Adrenal gland (tissue), 12 donors: ENCODE results near the gene ADAM15. TPM values are rescaled to one million over a fixed set of nuclear protein-coding genes. Genes with fewer than 3 reads are reported as not detected.
A peak's percentile ranks its signal among the peaks of the same experiment; 100 is the strongest.

Source experiments
- DNase-seq, 7 donors: peaks; one replicate each; pipeline ENCODE4 v3.0.0-alpha.2; 2019 to 2020
- H3K27ac ChIP-seq, 5 donors: fragments of 200-600 bp; sonication (generic) in 4 of 5; 1 replicate in 3 of 5; 2 replicates in 2 of 5; pipeline versions ENCODE4 v1.5.1 to v1.8.0; 2016 to 2020; ENCODE audit warnings: mild to moderate bottlenecking in 1 of 5
- H3K27me3 ChIP-seq: fragments of 200-600 bp; 2 replicates; pipeline ENCODE4 v1.8.0; 2021
- H3K36me3 ChIP-seq, 2 donors: fragments of 200-600 bp; replicated peaks in 1 of 2; 1 replicate in 1 of 2; 2 replicates in 1 of 2; pipeline versions ENCODE4 v1.5.1 to v1.8.0; 2018 to 2022
- H3K4me1 ChIP-seq, 2 donors: fragments of 200-600 bp; replicated peaks in 1 of 2; 1 replicate in 1 of 2; 2 replicates in 1 of 2; pipeline versions ENCODE4 v1.5.1 to v1.8.0; 2018 to 2021
- H3K4me3 ChIP-seq, 4 donors: fragments of 200-600 bp; sonication (generic) in 3 of 4; one replicate each; pipeline ENCODE4 v1.5.1; 2016 to 2018
- H3K9me3 ChIP-seq, 3 donors: fragments of 200-600 bp; sonication (generic) in 1 of 3; replicated peaks in 1 of 3; 1 replicate in 2 of 3; 2 replicates in 1 of 3; pipeline versions ENCODE4 v1.5.1 to v1.8.0; 2016 to 2021
- POLR2A ChIP-seq, 2 donors: fragments of 450-650 bp; IDR thresholded peaks; one replicate each; pipeline ENCODE4 v1.6.1; 2017; ENCODE audit warnings: antibody characterized with exemption in 2 of 2, mild to moderate bottlenecking in 2 of 2, moderate library complexity in 1 of 2
- WGBS, 4 donors: extraction: QIAGEN DNeasy Blood & Tissue Kit in 2 of 4; methylation state at CpG; one replicate each; pipeline versions ENCODE4 v1.1.5 to v1.1.7; 2013 to 2017; 5-methylcytosine and 5-hydroxymethylcytosine counted together
- intact Hi-C, 2 donors: fragments of 100-400 bp; cut with DNase I; formaldehyde crosslinking; loops; one replicate each; pipeline versions ENCODE4 v1.14.1 to v1.15.0; 2022 to 2023
- polyA plus RNA-seq, 3 donors: library from polyadenylated mRNA; stranded (reverse); fragments of 200-250 nt in 2 of 3; fragments of 350-450 nt in 1 of 3; fragmentation: Illumina TruSeq in 1 of 3; extraction: RNeasy Lipid Tissue Mini Kit (QIAGEN cat#74804) in 1 of 3; gene quantifications; one replicate each; pipeline ENCODE4 v1.2.3, GENCODE V29; 2013 to 2014
- total RNA-seq, 9 donors: library from RNA; depleted of rRNA in 4 of 9; stranded (reverse); fragments of >200 nt in 4 of 9; fragments of 120-200 nt in 1 of 9; fragmentation: NEBNext Ultra II Directional in 1 of 9; extraction: Animal tissue kit (Norgen Biotek cat#: 25700) in 1 of 9; gene quantifications; one replicate each; pipeline versions ENCODE4 v1.1.0 to v1.2.4, GENCODE V29; 2013 to 2023
- TF ChIP-seq, protein P1 (sequence below), 6 experiments: fragments of 450-650 bp in 4 of 6; fragments of 200-600 bp in 2 of 6; sonication (generic) in 1 of 6; IDR thresholded peaks; 1 replicate in 5 of 6; 2 replicates in 1 of 6; pipeline versions ENCODE4 v1.5.1 to v1.8.0; 2016 to 2021; ENCODE audit warnings: antibody characterized with exemption in 6 of 6, mild to moderate bottlenecking in 2 of 6, moderate library complexity in 1 of 6
- donor health status: healthy with polysubstance abuse.
- donor health status: Bipolar disorder and iron deficiency.
- donor health status: DM: yes; HTN: yes; CAD: no.
- donor health status: DM: no; HTN: no; CAD: no.
- donor health status: DM: no; HTN: no; CAD: no.
- donor health status: DM: yes; HTN: yes; CAD: no.

Gene ADAM15
- total and polyA plus RNA-seq, 12 donors: 11.6 to 269 (median 59.3) TPM

DNA sequence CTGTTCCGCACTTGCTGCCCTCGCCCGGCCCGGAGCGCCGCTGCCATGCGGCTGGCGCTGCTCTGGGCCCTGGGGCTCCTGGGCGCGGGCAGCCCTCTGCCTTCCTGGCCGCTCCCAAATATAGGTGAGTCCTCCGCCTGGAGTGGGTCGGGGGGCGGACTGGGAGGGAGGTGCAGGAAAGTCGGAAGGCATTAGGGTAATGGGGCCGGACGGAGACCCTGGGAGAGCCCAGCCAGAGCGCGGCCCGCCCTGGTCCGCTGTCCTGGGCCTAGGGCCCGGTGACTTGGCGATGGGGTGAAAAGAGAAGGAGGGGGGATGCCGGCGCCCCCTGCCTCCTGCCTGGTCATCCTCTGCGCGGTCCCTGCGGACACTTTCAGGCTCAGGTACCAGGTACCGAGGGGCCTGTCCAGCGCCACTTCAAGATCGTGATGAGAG lies 243 bp downstream of the ADAM15 start:
- intact Hi-C loops: no loop called here
- Histone ChIP-seq H3K4me1 (peaks cover 12 to 26% of the 10 kb centered on the region in 2 donors), H3K4me3 (peak overlapping the region in 3 of 4 donors; percentile 11 to 82 (median 42)), H3K9me3 (no peaks in the 10 kb centered on the region), H3K27me3 (no peaks in the 10 kb centered on the region), H3K36me3 (peaks cover 0 to 22% of the 10 kb centered on the region in 2 donors), H3K27ac (peak overlapping the region in 4 of 5 donors; percentile 38 to 99 (median 90))
- WGBS, 4 donors: 4 to 6% (median 5%) methylated on average over 14 to 31 of the region's 31 CpGs
- no peak for DNase-seq
- no peak for TF ChIP-seq POLR2A (IDR thresholded peaks at IDR 0.05)
- TF ChIP-seq, protein P1, sequence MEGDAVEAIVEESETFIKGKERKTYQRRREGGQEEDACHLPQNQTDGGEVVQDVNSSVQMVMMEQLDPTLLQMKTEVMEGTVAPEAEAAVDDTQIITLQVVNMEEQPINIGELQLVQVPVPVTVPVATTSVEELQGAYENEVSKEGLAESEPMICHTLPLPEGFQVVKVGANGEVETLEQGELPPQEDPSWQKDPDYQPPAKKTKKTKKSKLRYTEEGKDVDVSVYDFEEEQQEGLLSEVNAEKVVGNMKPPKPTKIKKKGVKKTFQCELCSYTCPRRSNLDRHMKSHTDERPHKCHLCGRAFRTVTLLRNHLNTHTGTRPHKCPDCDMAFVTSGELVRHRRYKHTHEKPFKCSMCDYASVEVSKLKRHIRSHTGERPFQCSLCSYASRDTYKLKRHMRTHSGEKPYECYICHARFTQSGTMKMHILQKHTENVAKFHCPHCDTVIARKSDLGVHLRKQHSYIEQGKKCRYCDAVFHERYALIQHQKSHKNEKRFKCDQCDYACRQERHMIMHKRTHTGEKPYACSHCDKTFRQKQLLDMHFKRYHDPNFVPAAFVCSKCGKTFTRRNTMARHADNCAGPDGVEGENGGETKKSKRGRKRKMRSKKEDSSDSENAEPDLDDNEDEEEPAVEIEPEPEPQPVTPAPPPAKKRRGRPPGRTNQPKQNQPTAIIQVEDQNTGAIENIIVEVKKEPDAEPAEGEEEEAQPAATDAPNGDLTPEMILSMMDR (IDR thresholded peaks at IDR 0.05): no peak

DNA sequence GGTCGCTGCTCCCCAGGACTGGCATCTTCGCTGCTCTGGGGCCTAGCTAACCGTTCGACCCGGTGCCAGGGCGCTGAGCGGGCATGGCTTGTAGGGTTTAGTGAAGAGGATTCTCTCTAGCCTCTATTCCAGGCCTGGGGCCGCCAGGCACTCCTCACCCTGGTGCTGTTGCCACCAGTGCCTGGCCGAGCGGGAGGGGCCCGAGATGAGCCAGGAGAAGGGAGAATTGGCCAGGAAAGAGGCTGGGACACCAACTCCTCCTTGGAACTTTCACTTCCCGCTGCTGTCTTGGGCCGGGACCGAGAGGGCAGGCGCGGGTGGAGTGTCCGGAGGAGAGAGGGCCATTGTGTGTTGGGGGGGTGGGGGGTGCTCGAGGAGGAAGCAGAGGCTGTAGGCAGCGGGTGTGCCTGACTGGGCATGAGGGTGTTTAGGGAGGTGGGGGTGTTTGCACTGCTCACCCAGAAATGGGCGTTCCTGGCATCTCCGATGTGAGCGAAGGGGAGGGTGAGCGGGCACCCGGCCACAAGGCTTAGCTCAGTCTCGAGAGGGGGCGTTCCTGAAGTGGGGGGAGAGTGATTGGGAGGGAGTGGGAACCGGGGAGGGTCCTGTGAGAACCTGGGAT lies 772 bp downstream of the ADAM15 start:
- intact Hi-C loops: no loop called here
- peak; percentile 39 to 69 (median 47) for DNase-seq
- TF ChIP-seq, protein P1 (IDR thresholded peaks at IDR 0.05): no peak
- TF ChIP-seq POLR2A (IDR thresholded peaks at IDR 0.05): no peak
- peak overlapping the region in 3 of 4 donors; percentile 11 to 82 (median 42) for H3K4me3 ChIP-seq
- H3K27me3 ChIP-seq: no peaks in the 10 kb centered on the region
- peaks cover 0 to 27% of the 10 kb centered on the region in 2 donors for H3K36me3 ChIP-seq
- peak overlapping the region in 4 of 5 donors; percentile 38 to 99 (median 90) for H3K27ac ChIP-seq
- 25 to 32% (median 29%) methylated on average over 15 to 27 of the region's 27 CpGs for WGBS, 4 donors
- H3K4me1 ChIP-seq: peaks cover 12 to 26% of the 10 kb centered on the region in 2 donors
- no peaks in the 10 kb centered on the region for H3K9me3 ChIP-seq

DNA sequence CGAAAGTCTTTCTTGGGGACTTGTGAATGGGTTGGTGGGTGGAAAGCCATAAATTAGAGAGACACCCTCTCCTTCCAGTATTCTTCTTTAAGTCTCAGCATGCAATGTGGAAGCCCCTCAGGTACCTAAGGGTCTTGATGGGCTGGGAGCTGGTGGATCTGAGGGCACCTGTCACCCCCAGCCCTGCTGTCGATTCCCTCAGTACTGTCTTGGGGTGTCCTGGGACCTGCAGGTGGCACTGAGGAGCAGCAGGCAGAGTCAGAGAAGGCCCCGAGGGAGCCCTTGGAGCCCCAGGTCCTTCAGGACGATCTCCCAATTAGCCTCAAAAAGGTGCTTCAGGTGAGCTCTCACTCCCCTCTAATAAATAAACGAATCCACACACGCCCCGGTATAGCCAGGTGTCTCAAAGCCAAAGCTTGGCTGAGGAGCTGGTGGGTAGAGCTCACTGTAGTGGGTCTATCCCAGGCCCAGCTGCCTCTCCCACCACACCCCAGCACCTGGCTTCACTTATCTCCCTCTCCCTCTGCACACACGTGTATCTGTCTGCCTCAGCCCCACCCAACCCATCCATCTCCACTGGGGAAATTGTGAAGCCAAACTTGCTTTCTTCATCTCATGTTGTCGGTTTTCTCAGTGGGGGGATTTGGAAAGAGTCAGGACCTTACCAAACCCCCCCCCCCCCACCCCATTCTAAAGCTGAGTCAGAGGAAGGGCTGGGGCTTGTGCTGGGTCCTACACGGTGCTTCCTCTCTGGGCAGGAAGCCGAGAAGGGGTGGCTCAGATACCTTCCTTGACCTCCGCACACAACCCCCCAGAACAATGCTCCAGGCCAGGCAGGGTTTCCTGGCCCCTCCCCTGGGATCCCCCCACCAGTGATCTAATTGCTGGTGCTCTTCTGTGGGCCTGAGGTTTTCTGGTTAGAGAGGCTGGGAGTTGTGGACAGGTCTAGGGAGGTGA lies 1.6 kb downstream of the ADAM15 start:
- WGBS, 4 donors: 57 to 66% (median 61%) methylated on average over 10 to 12 of the region's 12 CpGs
- no peaks in the 10 kb centered on the region for H3K27me3 ChIP-seq
- no peaks in the 10 kb centered on the region for H3K9me3 ChIP-seq
- peaks cover 0 to 35% of the 10 kb centered on the region in 2 donors for H3K36me3 ChIP-seq
- peak overlapping the region in 1 of 5 donors; percentile 99 for H3K27ac ChIP-seq
- DNase-seq: peak in 1 of 7 donors; percentile 54
- TF ChIP-seq, protein P1 (IDR thresholded peaks at IDR 0.05): no peak
- TF ChIP-seq POLR2A (IDR thresholded peaks at IDR 0.05): no peak
- intact Hi-C loops: no loop called here
- H3K4me3 ChIP-seq: peak overlapping the region in 1 of 4 donors; percentile 82
- H3K4me1 ChIP-seq: peaks cover 12 to 26% of the 10 kb centered on the region in 2 donors

DNA sequence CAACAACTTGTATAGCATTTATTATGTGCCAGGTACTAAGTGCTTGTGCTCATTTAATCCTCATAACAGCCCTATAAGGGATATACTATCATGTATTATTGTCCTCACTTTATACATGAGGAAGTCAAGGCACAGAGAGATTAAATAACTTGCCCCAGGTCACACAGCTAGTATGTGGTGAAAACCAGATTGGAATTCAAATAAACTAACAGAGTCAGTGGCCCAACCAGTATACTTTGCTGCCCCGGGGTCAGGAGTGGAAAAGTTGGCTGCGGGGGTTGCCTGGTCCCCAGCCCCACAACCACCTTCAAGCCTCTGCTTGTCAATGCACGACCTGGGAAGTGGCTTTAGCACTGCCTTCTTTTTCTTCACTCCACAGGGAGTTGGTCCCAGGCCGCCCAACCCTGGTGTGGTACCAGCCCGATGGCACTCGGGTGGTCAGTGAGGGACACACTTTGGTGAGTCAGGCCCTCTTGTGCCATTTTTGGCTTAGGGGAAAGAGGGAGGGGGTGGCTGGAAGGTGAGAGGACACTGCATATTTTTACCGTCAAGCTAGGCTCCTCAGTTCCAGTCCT lies 2.5 kb downstream of the ADAM15 start:
- DNase-seq: no peak
- Histone ChIP-seq H3K9me3 (no peaks in the 10 kb centered on the region), H3K27me3 (no peaks in the 10 kb centered on the region), H3K4me3 (no peak overlapping the region), H3K27ac (no peak overlapping the region), H3K36me3 (peaks cover 0 to 44% of the 10 kb centered on the region in 2 donors), H3K4me1 (peaks cover 12 to 26% of the 10 kb centered on the region in 2 donors)
- 84 to 89% (median 87%) methylated on average over 7 of the region's 7 CpGs for WGBS, 4 donors
- intact Hi-C loops: no loop called here
- no peak for TF ChIP-seq POLR2A (IDR thresholded peaks at IDR 0.05)
- TF ChIP-seq, protein P1 (IDR thresholded peaks at IDR 0.05): no peak
